HG02870 (cell line): ENCODE data around the gene SMC1B.
"Not testable (repeated sequence)": the region's sequence is repeated elsewhere in the genome, so short reads cannot be mapped to it uniquely, and the experiment has no call there.

Experiments
- ATAC-seq: cut with Tn5 transposase; IDR thresholded peaks from one replicate; pipeline ENCODE4 v1.9.1; 2021; ENCODE audit warnings: mild to moderate bottlenecking, moderate library complexity; ENCODE audit not compliant: unreplicated experiment

SMC1B gene

GRCh38 chr22:45413368-45414211 lies at the start of gene SMC1B, which contains the start of gene RIBC2:
TSS of gene SMC1B (minus strand) at chr22:45413599. CDS start at chr22:45413567, 32 bp downstream.
TSS of gene RIBC2 (plus strand) at chr22:45413693. CDS start at chr22:45413887, 194 bp downstream.
- ATAC-seq, result no peak

- no peak for ATAC-seq
Measured at GRCh38 chr22:45462034-45462655, 48.7 kb upstream of the SMC1B start.

GRCh38 chr22:45460288-45461109 lies 47.1 kb upstream of the SMC1B start:
- no peak for ATAC-seq

GRCh38 chr22:45459235-45459634 lies 45.8 kb upstream of the SMC1B start:
- no peak for ATAC-seq

- ATAC-seq, result no peak
Measured at GRCh38 chr22:45458532-45458931, 45.1 kb upstream of the SMC1B start.

- ATAC-seq, result no peak
Measured at GRCh38 chr22:45456811-45457210, 43.4 kb upstream of the SMC1B start.

GRCh38 chr22:45455621-45456020 lies 42.2 kb upstream of the SMC1B start:
- no peak for ATAC-seq

GRCh38 chr22:45455212-45455611 lies 41.8 kb upstream of the SMC1B start:
- ATAC-seq, result no peak

- ATAC-seq, result no peak
Measured at GRCh38 chr22:45454275-45454674, 40.9 kb upstream of the SMC1B start.

GRCh38 chr22:45453764-45454163 lies 40.4 kb upstream of the SMC1B start:
- ATAC-seq, result no peak

- no peak for ATAC-seq
Measured at GRCh38 chr22:45452565-45453379, 39.4 kb upstream of the SMC1B start.

- ATAC-seq, result no peak
Measured at GRCh38 chr22:45451972-45452371, 38.6 kb upstream of the SMC1B start.

- no peak for ATAC-seq
Measured at GRCh38 chr22:45450921-45451651, 37.7 kb upstream of the SMC1B start.

- no peak for ATAC-seq
Measured at GRCh38 chr22:45450101-45450785, 36.8 kb upstream of the SMC1B start.

GRCh38 chr22:45449442-45449841 lies 36.0 kb upstream of the SMC1B start:
- not testable (repeated sequence) for ATAC-seq

- ATAC-seq, result no peak
Measured at GRCh38 chr22:45448431-45448830, 35.0 kb upstream of the SMC1B start.

- not testable (repeated sequence) for ATAC-seq
Measured at GRCh38 chr22:45447596-45447995, 34.2 kb upstream of the SMC1B start.

- ATAC-seq, result no peak
Measured at GRCh38 chr22:45446216-45446615, 32.8 kb upstream of the SMC1B start.

GRCh38 chr22:45445031-45445710 lies 31.8 kb upstream of the SMC1B start:
- no peak for ATAC-seq
